Activated CD4-positive, CD25-positive, alpha-beta regulatory T cell treated with anti-CD3 and anti-CD28 coated beads, Interleukin-2, amount 50 U/mL, for 24 hours (primary cell): ENCODE measurements around the gene MAPK1.
A peak's percentile ranks its signal among the peaks of the same experiment; 100 is the strongest.
"Not testable (repeated sequence)": the region's sequence is repeated elsewhere in the genome, so short reads cannot be mapped to it uniquely, and the experiment has no call there.

ENCODE experiments used
- ATAC-seq, 2 donors: fragments of 150-1000 bp; cut with Tn5 transposase; one replicate each; pipeline ENCODE4 v1.10.0; 2021; ENCODE audit warnings: mild to moderate bottlenecking in 1 of 2, moderate library complexity in 1 of 2

The MAPK1 gene

DNA sequence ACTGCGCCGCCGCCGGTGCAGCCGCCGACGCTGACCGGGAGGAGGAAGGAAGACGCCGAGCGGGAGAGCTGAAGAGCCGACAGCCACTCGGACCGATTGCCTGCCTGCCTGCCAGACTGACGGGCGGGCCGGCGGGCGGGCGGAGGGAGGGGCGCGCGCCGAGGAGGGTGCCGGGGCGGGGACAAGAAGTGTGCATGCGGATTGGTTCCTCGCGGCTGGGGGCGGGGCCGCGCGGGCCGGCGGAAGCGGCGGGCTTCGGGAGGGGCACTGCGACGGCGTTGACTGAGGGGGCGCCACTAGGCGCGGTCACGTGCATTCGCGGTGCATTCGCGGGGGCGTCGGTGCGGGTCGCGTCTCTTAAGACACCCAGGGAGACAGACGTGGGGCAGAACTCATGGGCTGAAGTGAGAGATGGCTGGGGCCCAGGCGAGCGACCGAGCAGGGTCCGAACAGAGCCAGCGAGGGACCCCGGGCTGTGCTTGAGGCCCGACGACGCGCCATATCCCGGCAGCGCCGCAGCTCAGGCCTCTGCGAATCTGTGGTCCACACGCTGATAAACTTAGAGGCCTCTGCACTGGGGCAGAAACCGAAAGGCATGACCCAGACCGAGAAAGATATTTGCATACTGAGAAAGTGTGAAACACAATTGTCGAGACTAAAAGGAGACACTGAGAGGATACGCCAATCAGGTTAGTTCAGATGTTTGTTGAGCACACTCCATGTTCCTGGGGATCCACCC is at the start of gene MAPK1:
Gene MAPK1 (minus strand): TSS at position 118 of the 739 bp plus-strand sequence. CDS start 205 bp downstream, outside the sequence.
- peak; percentile 90 to 92 for ATAC-seq

DNA sequence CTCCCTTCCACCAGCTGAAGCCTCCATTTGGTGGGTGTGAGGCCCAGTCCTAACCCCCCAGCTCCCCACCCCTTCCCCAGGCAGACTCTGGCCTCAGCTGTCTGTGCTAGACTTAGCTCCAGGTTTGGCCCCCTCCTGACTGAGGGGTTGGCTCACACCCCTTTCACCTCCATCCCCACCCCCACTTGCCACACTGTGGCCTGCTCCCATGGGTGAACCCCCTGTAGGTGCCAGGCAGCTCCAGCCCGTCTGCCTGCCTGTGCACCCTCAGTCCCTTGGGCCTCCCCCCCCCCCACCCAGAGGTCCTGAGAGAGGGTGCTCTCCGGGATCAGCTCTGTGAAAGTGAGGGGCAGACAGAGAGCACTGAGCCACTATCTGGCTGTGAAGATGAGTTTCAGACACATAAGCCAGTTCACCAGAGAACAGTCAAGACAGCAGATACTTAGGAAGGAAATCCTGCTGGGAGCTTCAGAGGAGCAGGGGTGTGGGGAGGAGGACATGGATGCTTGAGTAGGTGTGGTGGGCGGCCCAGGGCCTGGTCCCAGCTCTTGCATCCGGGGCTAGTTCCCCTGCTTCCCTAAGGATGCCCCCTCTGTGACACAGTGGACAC is 49.0 kb upstream of the MAPK1 start:
- ATAC-seq, result no peak

DNA sequence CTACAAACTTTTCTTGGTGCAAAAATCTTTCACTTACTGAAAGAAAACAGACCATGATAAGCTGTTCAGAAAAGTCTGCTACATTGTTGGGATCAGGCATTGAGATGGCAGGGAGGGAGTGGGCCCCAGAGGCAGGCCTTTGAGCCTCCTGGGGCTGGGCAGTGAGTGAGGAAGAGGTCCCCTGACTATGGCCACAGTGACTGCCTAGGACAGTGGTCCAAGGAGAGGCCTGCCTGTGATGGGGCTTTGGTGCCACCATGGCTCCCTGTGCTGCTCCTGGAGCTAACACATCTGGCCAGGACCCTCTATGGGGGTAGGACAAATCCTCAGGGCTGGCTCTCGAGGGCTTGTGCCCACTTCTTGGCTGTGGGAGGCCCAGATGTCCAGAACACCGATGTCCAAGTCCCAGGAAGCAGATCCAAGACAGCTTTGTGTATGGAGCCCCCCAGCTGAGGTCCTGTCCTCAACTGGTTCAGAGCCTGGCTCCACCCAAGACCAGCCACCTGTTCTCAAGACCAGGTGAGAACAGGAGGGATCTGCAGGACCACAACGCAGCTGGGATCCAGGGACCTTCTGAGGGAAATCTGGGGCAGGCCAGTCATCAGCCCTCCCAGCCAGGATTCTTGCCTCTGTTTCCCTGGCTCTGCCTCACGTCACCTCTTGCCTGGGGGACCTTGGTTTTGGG is 48.3 kb upstream of the MAPK1 start:
- no peak for ATAC-seq

DNA sequence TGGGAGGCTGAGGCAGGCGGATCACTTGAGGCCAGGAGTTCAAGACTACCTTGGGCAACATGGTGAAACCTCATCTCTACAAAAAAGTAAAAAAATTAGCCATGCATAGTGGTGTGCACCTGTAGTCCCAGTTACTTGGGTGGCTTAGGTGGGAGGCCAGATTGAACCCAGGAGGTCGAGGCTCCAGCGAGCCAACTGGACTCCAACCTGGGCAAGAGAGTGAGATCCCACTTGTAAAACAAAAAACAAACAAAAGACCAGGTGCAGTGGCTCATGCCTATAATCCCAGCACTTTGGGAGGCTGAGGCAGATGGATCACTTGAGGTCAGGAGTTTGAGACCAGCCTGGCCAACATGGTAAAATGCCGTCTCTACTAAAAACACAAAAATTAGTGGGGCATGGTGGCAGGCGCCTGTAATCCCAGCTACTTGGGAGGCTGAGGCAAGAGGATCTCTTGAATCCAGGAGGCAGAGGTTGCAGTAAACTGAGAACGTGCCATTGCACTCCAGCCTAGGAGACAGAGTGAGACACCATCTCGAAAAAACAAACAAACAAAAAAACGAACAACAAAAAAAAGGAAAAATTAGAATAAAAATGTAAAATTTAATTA is 46.7 kb upstream of the MAPK1 start:
- not testable (repeated sequence) for ATAC-seq

DNA sequence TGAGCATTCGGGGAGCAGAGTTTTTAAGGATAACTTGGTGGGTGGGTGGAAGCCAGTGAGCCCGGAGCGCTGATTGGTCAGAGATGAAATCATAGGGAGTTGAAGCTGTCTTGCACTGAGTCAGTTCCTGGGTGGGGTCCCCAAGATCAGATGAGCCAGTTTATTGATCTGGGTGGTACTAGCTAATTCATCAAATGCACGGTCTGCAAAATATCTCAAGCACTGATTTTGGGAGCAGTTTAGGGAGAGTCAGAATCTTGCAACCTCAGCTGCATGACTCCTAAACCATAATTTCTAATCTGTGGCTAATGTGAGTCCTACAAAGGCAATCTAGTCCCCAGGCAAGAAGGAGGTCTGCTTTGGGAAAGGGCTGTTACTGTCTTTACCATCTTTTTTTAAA is 42.9 kb upstream of the MAPK1 start:
- ATAC-seq, result not testable (repeated sequence)

DNA sequence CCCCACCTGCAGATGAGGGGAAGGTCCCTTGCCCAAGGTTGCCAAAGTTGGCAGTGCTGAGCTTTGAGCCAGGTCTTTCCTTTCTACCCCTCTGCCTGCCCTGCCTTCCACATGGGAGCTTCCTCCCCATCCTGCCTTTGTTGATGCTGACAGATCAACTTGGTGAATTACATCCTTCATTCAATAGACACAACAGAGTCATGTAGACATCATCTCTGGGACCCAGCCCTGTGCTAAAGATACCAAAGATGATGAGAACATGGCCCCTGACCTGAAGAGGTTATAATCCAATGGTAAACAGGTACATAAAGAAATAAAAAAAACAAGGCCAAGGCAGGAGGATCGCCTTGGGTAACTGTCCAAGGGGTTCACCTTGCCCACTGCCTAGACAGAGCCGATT is 42.4 kb upstream of the MAPK1 start:
- ATAC-seq, result no peak

DNA sequence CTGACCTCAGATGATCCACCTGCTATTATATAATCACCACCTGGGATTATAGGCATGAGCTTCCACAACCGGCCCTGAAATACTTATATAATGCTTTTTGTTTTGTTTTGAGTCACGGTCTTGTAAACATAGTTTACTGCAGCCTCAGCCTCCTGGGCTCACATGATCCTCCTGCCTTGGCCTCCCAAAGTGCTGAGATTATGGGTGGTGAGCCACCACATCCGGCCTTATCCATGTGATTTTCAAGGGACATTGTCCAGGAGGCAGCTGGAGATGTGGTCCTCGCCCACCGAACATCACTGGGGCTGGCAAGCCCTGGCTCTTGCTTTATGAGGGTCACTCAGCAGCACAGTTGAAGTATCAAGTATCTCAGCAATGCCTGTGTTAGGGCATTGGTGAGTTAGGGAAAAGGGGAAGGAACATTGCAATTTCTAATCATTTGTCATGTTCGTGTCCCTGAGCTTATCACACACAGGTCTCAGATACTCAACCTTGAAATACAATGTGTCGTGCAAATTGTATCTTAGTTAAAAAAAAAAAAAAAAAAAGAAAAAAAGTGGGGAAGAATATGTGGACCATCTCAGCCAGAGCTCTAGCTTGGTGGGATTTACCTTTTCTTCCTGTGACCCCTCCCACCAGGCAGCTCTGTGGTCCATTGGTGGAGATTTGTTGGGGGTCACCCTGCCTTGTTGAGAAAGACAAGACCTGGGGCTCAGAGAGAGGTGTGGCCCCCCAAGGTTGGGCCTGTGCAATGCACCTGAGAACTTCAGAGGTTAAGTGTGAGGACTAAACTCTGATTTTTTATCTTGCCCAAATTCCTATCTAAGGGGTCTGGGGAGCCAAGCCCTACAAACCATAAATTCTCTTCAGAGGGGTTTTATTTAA is 40.4 kb upstream of the MAPK1 start:
- no peak for ATAC-seq

DNA sequence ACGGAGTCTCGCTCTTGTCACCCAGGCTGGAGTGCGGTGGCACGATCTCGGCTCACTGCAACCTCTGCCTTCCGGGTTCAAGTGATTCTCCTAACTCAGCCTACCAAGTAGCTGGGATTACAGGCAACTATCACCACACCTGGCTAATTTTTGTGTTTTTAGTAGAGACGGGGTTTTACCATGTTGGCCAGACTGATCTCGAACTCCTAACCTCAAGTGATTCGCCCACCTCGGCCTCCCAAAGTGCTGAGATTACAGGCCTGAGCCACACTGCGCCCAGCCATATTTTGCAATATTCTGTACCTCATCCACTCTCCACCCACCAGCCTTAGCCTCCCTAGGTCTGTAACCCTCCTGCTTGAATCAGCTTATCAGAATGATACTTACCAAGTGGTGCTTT is 37.8 kb upstream of the MAPK1 start:
- ATAC-seq, result not testable (repeated sequence)

DNA sequence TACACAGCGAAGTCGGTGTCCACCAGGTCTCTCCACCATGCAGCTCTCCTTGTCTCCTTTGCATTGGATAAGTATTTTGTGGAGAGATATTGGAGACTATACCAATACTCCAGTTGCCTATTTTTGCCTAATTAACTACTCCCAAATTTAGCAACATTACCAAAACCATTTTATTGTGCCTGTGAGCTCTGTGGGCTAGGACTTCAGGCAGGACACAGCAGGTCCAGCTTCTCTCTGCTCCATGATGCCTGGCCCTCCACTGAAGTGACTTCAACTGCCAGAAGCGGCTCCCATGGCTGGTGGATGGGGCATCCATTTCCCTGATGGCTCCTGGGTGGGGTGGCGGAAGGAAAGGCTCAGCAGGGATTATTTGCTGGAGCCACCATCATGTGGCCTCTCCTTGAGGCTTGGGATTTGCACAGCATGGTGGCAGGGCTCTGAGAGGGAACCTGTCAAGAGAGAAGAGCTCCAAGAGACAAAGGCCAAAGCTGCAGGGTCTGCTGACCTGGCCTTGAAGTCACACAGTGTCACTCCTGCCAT is 36.9 kb upstream of the MAPK1 start:
- no peak for ATAC-seq

DNA sequence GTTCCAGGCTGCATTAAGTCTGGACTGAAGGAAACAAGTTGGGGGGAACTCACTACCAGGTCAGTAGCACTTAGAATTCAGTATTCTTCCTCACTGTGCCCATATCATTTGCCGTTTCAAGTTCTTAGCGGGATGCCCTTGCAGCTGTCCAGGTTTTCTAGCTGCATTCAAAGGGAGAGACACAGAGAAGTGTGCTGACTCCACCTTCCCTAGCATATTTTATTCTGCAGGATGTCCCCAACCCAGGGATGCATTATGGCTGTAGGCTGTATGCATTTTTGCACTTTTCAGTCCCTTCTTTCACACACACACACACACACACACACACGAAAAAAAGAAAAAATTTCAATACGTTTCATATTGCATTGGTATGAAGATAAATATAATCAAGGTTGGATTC is 35.8 kb upstream of the MAPK1 start:
- no peak for ATAC-seq

DNA sequence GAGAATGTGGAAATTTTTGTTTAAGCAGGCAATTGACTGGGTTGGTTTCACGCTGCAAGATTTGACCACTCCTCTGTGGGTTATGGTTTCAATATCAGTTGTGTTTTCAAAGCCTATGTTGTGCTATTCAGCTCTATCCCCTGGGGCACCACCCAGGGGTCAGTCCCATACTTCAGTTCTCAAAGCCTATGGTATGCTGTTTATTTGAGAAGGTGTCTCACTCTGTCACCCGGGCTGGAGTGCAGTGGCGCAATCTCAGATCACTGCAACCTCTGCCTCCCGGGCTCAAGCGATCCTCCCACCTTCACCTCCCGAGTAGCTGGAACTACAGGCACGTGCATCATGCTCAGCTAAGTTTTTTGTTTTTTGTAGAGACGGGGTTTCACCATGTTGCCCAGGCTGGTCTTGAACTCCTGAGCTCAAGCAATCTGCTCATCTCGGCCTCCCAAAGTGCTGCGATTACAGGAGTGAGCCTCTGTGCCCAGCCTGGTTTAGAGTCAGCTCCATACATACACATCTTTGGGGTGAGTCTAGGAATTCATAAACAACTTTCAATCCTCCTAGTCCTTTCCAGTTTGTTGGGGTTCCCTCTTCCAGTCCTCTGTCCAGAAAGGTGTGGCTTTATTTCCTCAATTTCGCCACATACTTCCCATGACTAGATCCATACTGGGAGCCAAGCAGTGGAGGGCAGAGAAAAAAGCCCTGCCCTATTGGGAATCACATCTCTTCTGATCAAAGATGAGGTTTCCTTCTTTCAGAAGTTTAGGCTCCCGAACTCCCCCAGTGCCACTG is 35.0 kb upstream of the MAPK1 start:
- no peak for ATAC-seq

DNA sequence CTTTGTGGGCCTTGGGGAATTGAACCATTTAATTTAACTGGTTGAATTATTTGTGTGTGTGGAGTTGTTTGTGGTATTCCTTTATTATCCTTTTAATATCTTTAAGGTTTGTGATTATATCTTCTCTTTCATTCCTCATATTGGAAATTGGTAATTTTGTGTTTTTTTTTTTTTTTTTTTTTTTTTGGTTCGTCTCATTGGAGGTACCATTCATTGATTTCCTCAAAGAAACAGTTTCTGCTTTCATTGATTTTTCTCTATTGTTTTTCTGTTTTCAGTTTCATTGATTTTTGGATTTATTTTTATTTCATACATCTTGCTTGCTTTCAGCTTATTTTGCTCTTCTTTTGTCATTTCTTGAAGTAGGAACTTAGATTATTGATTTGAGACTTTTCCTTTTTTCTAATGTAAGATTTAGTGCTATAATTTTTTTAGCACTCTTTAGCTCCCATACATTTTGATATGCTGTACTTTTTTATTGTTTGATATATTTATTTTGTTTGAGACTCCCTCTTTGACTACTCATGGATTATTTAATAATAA is 31.0 kb upstream of the MAPK1 start:
- no peak for ATAC-seq

DNA sequence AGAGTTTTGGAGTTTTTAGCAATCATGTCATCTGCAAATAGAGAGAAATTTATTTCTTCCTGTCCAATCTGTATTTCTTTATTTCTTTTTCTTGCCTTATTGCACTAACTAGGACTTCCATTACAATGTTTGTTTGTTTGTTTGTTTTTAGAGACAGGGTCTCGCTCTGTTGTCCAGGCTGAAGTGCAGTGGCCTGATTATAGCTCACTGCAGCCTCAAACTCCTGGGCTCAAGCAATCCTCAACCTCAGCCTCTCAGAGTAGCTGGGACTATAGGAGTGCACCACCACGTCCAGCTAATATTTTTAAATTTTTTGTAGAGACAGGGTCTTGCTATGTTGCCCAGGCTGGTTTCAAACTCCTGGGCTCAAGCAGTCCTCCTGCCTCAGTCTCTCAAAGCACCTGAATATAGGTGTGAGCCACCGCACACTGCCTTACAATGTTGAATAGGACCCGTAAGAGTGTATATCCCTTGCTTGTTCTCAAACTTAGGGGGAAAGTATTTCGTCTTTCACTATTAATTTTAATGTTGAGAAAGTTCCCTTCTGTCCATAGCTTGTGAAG is 29.6 kb upstream of the MAPK1 start:
- no peak for ATAC-seq

DNA sequence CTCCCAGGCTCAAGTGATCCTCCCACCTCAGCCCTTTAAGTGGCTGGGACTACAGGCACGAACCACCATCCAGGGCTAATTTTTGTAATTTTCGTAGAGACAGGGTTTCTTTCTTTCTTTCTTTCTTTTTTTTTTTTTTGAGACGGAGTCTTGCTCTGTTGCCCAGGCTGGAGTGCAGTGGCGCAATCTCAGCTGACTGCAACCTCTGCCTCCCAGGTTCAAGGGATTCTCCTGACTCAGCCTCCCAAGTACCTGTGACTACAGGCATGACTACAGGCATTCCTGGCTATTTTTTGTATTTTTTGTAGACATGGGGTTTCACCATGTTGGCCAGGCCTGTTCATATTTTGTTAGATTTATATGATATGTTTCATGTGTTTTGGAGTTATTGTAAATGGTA is 28.8 kb upstream of the MAPK1 start:
- ATAC-seq, result not testable (repeated sequence)

DNA sequence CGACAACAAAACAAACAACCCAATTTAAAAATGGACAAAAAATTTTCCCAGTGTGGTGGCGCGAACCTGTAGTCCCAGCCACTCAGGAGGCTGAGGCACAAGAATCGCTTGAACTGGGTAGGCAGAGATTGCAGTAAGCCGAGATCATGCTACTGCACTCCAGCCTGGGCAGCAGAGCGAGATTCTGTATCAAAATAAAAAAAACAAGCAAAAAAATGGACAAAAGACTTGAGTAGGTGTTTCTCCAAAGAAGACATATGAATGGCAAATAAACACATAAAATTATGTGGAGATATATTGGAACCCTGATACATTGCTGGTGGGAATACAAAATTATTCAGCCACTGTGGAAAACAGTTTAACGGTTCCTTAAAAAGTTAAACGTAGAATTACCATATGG is 27.4 kb upstream of the MAPK1 start:
- ATAC-seq, result no peak

DNA sequence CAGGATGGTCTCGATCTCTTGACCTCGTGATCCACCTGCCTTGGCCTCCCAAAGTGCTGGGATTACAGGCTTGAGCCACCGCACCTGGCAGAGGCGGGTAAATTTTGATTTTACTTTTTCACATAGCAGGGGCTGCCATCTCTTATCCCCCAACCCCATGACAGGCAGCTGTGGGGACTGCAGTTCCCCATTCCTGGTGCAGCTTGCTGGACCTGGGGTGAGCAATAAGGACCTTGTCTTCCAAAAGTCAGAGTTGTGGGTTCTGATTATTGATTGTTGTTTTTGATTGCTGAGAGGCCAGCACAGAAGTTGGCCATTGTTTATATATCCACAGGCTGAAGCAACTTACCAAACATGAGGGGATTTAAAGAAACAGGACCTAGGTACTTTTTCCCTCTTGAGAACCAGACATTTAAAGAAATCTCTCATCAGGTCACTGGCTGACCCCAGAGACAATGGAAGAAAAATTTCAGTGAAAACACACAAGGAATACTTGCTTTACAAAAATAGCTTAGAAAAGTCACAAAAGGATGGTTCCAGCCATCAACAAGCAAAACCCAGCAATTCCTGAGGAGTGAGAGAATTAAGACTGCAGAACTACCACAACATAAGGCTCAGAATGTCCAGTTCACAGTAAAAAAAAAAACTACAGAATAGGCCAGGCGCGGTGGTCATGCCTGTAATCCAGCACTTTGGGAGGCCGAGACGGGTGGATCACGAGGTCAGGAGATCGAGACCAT is 22.0 kb upstream of the MAPK1 start:
- no peak for ATAC-seq

DNA sequence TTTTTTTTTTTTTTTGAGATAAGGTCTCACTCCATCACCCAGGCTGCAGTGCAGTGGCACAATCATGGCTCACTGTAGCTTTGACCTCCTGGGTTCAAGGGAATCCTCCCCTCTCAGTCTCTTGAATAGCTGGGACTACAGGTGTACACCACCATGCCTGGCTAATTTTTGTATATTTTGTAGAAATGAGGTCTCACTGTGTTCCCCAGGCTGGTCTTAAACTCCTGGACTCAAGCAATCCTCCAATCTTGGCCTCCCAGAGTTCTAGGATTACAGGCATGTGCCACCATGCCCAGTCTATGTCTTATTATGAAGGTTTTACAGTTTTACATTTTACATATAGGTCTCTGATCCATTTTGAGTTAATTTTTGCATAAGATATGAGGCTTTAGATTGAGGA is 20.4 kb upstream of the MAPK1 start:
- no peak for ATAC-seq

DNA sequence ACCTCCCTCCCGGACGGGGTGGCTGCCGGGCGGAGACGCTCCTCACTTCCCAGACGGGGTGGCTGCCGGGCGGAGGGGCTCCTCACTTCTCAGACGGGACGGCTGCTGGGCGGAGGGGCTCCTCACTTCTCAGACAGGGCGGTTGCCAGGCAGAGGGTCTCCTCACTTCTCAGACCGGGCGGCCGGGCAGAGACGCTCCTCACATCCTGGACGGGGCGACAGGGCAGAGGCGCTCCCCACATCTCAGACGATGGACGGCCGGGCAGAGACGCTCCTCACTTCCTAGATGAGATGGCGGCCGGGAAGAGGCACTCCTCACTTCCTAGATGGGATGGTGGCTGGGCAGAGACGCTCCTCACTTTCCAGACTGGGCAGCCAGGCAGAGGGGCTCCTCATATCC is 16.5 kb upstream of the MAPK1 start:
- not testable (repeated sequence) for ATAC-seq

DNA sequence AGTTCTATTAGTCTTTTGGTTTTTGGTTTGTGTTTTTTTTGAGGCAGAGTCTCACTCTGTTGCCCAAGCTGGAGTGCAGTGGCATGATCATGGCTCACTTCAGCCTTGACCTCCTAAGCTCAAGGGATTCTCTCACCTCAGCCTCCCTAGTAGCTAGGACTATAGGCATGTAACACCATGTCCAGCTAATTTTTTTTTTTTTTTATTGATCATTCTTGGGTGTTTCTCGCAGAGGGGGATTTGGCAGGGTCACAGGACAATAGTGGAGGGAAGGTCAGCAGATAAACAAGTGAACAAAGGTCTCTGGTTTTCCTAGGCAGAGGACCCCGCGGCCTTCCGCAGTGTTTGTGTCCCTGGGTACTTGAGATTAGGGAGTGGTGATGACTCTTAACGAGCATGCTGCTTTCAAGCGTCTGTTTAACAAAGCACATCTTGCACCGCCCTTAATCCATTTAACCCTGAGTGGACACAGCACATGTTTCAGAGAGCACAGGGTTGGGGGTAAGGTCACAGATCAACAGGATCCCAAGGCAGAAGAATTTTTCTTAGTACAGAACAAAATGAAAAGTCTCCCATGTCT is 15.4 kb upstream of the MAPK1 start:
- not testable (repeated sequence) for ATAC-seq
